Vagina (tissue), 2 donors: Measurements from ENCODE around the gene PCA3. TPM values are rescaled to one million over a fixed set of nuclear protein-coding genes. Genes with fewer than 3 reads are reported as not detected.

Source experiments
- DNase-seq, 2 donors: peaks; one replicate each; pipeline ENCODE4 v3.0.0-alpha.2; 2017; ENCODE audit errors: extremely low spot score in 2 of 2
- H3K27ac ChIP-seq: fragments of 200-600 bp; sonication (generic); one replicate; pipeline ENCODE4 v1.5.1; 2019
- H3K27me3 ChIP-seq: fragments of 200-600 bp; sonication (generic); one replicate; pipeline ENCODE4 v1.5.1; 2019
- H3K36me3 ChIP-seq, 2 donors: fragments of 200-600 bp; sonication (generic); one replicate each; pipeline ENCODE4 v1.5.1; 2017 to 2019
- H3K4me1 ChIP-seq: fragments of 200-600 bp; sonication (generic); one replicate; pipeline ENCODE4 v1.5.1; 2019
- H3K4me3 ChIP-seq, 2 donors: fragments of 200-600 bp; sonication (generic); 1 replicate in 1 of 2; 2 replicates in 1 of 2; pipeline ENCODE4 v1.5.1; 2016 to 2019
- H3K9me3 ChIP-seq: fragments of 200-600 bp; sonication (generic); one replicate; pipeline ENCODE4 v1.5.1; 2019
- CTCF ChIP-seq, 3 experiments: fragments of 450-650 bp in 2 of 3; fragments of 200-600 bp in 1 of 3; sonication (generic) in 1 of 3; IDR thresholded peaks; one replicate each; pipeline ENCODE4 v1.5.1; 2017 to 2019; ENCODE audit warnings: antibody characterized with exemption in 3 of 3, mild to moderate bottlenecking in 2 of 3, moderate library complexity in 2 of 3
- POLR2A ChIP-seq, 2 donors: fragments of 450-650 bp; IDR thresholded peaks; one replicate each; pipeline ENCODE4 v1.6.1; 2017; ENCODE audit warnings: antibody characterized with exemption in 2 of 2, mild to moderate bottlenecking in 2 of 2, moderate library complexity in 2 of 2
- POLR2AphosphoS5 ChIP-seq, 2 donors: sonication (generic); formaldehyde crosslinking; IDR thresholded peaks; one replicate each; pipeline ENCODE4 v1.9.0; 2017; ENCODE audit warnings: antibody characterized with exemption in 2 of 2, mild to moderate bottlenecking in 2 of 2, low read depth in 1 of 2; ENCODE audit not compliant: insufficient read depth in 1 of 2
- intact Hi-C: fragments of 100-400 bp; cut with DNase I; formaldehyde crosslinking; loops from one replicate; pipeline ENCODE4 v1.15.1; 2023
- small RNA-seq: library from RNA; depleted of rRNA; stranded (forward); fragments of <200 nt; gene quantifications from one replicate; pipeline ENCODE3, GENCODE V24; 2016
- total RNA-seq: library from RNA; depleted of rRNA; stranded (reverse); fragments of >200 nt; gene quantifications from one replicate; pipeline ENCODE4 v1.2.3, GENCODE V29; 2016

The PCA3 gene
- total RNA-seq, 1 donor from 2014 or later: not detected

GRCh38 chr9:76828447-76828846, 64.2 kb downstream of the PCA3 start:
- intact Hi-C loops: no loop called here
- Histone ChIP-seq H3K4me3 (no peak overlapping the region), H3K9me3 (no peaks in the 10 kb centered on the region), H3K36me3 (no peaks in the 10 kb centered on the region), H3K27ac (no peak overlapping the region), H3K27me3 (no peaks in the 10 kb centered on the region), H3K4me1 (no peaks in the 10 kb centered on the region)
- DNase-seq: no peak
- TF ChIP-seq POLR2AphosphoS5 (IDR thresholded peaks at IDR 0.05; ENCODE audit: insufficient read depth in 1 of 2, low read depth in 1 of 2): no peak
- TF ChIP-seq POLR2A (IDR thresholded peaks at IDR 0.05): no peak
- TF ChIP-seq CTCF (IDR thresholded peaks at IDR 0.05): no peak

DNA sequence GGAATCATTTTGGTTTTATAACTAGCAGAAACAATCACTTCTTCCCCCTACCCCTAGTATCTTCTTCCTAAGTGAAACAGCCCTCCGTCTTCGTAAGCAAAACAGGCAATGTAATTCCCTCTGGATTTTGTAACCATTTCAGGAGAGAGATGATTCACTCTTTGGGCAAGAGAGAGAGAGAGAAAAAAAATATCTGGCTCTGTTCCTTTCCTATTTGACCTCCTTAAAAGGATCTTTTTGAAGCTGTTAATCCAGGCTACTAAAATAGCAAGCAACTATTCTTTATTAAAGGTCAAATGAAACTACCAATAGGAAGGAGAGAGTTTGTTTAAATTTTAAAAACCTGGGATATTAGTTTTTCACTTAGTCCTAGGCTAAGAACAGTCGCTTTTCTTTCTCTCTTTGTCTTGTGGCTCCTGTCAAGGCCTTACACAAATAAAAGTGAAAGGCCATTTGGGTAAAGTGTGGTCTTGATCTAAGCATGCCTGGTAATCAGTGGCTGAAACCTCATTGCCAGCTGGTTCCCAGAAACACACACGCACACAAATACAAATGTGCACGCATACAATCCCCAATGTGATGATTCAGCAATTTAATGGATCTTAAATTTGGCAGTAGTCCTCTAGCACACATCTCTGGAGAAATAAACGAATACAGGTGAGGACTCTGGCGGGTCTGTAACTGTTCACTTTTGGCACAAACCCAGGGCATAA, 71.5 kb downstream of the PCA3 start:
- intact Hi-C loops: no loop called here
- H3K27ac ChIP-seq: peak overlapping the region; percentile 78
- no peak for DNase-seq
- no peaks in the 10 kb centered on the region for H3K27me3 ChIP-seq
- peak in 1 of 2 donors; percentile 79 for TF ChIP-seq POLR2AphosphoS5 (IDR thresholded peaks at IDR 0.05; ENCODE audit: insufficient read depth in 1 of 2, low read depth in 1 of 2)
- no peak for TF ChIP-seq CTCF (IDR thresholded peaks at IDR 0.05)
- H3K9me3 ChIP-seq: no peaks in the 10 kb centered on the region
- H3K36me3 ChIP-seq: no peaks in the 10 kb centered on the region
- H3K4me1 ChIP-seq: peaks cover 11% of the 10 kb centered on the region
- H3K4me3 ChIP-seq: no peak overlapping the region

Small RNAs within 50 kb of the gene (small RNA-seq; reads per million reads assigned to genes)
- not detected for gene AL359314.1

Other genes with a start within 250 kb of the PCA3 start
- 75.6 TPM for gene PRUNE2, start 141.7 kb downstream of the PCA3 start, total RNA-seq